Measurements from ENCODE around the gene SLC1A7.

SLC1A7 gene

GRCh38 chr1:53062708-53063591, 79.5 kb downstream of the SLC1A7 start:
- no peak for DNase-seq (ENCODE audit: low spot score)

- no peak for DNase-seq (ENCODE audit: low spot score)
Measured at GRCh38 chr1:53061859-53062707, 80.4 kb downstream of the SLC1A7 start, which contains the start of gene PODN. TSS of gene PODN (plus strand) at chr1:53062213. CDS start at chr1:53069856, 7,643 bp downstream.

DNA sequence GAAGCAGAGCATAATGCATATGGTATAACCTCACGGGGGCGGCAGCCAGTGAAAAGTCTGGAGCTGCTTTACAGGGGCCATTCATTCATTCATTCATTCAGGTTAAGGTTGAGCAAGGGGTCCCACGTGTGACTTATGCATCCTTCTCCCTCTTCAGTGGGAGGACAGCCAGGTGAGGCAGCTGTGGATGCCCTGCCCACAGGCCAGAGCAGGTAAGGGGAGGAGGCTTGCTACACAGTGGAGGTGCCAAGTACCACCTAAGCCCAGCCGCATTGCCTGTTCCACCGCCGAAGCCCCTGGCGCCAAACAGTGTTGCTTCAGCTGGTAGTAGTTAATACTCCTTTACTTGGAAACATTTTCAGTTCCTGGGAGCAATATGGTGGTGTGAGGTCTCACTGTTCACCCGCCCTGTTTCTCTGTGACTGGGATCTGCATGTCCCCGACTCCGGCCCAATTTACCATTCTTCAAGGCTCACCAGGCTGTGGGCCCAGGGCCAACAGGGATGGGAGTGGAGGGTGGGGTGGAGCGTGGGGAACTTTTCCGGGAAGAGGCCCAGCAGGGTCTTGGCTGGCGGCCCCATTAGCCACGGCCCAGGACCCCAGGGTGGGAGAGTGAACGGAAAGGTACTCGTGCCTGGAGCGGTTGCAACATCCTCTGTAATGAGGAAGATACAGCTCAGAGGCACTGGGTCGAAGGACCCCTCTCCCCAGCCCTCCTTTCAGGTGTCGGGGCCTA, 81.1 kb downstream of the SLC1A7 start:
- DNase-seq (ENCODE audit: low spot score), result no peak

- no peak for DNase-seq (ENCODE audit: low spot score)
Measured at GRCh38 chr1:53060579-53060978, 81.9 kb downstream of the SLC1A7 start.

- DNase-seq (ENCODE audit: low spot score), result no peak
Measured at GRCh38 chr1:53057127-53057526, 85.3 kb downstream of the SLC1A7 start.

DNA sequence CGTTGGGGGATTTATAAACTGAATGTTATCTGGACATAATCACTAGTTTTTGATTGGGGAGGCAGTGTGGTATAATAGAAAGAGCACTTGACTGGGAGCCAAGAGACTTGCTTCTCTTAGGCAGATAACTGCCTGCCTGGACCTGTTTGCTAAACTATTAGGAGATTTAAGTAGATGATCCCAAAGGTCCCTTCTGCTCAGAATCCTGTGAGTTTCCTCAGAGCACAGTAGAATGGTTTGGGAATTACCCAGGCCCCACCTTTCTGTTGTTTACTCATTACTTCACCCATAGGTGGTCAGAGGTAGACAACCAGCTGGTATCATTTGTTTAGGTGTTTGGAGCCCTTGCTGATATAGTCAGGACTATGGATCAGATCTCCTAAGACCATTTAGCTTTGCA, 90.8 kb downstream of the SLC1A7 start:
- DNase-seq (ENCODE audit: low spot score), result no peak

GRCh38 chr1:53050310-53050709, 92.1 kb downstream of the SLC1A7 start:
- no peak for DNase-seq (ENCODE audit: low spot score)

DNA sequence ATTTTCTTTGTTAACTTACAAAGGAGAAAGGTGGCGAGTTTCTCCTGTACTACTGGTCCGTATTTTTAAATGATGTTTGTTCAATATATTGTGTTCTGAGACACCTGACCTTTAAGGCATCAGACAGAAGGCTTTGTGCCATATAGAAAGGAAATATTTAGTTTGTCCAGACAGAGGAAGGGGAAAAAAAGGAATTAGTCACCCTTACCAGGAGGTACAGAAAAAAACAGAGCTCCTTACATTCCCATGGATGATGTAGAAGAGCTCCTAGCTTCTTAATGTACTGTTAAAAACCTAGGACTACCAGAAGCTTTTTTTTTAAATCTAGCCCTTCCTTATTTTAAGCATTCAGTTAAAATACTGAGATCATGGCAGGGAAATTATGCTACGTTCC, 92.9 kb downstream of the SLC1A7 start:
- no peak for DNase-seq (ENCODE audit: low spot score)

DNA sequence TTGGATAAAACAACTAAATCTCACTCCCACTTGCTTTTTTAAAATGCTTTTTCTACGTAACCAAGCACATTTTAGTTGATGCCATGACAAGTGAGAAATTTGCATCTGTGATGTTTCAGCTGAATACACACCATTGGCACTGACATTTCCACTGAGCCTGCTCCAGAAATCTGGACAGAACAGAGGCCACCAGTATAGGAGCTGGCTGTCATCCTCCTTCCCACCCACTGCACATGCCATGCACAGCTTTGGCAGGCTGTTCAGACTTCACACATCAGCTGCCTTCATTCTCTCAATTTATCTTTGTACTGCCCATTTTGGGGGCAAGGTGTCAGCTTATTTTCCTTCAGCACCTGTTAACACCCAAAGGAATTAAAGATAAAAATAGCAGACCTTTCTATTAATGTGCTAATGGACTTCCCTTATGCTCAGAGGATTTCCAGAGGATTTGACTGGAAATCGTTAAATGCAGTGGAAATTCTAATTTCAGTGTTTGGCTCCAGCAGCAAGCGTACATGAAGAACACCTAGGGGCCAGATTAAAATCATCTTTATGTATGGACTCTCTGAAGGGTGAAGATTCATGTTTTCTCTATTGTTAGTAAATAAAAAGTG, 93.4 kb downstream of the SLC1A7 start:
- no peak for DNase-seq (ENCODE audit: low spot score)

- DNase-seq (ENCODE audit: low spot score), result no peak
Measured at GRCh38 chr1:53047737-53048736, 94.4 kb downstream of the SLC1A7 start.

DNA sequence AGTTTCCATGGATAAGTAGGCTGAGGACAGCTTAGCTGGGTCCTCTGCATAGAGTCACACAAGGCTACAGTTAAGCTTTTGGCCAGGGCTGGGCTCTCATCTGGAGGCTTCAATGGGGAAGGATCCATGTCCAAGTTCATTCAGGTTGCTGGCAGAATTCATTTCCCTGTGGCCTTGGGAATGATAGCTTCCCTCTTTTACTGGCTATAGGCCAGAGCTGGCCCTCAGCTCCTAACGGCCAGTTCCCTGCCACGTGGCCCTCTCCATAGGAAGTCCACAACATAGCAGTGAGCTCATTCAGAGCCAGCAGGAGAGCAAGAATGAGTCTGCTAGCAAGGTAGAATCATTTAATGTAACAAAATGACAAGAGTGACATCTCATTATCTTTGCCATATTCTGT, 95.5 kb downstream of the SLC1A7 start:
- DNase-seq (ENCODE audit: low spot score), result no peak

DNA sequence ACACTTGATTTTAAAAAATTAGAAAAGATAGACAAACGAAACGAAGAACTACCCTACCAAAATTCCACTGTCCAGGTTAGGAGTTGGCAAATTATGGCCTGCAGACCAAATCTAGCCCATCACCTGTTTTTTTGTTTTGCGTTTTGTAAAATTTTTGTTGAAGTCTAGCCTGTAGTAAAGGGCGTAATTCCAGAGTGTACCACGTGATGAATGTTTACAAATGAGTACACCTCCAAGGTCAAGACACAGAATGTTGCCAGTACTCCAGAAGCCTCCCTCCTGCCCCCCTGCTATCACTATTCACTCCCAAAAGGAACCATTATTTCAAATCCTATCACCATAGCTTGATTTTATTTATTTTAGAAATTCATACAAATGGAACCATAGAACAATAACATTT, 97.5 kb downstream of the SLC1A7 start:
- no peak for DNase-seq (ENCODE audit: low spot score)

GRCh38 chr1:53043271-53043670, 99.2 kb downstream of the SLC1A7 start:
- DNase-seq (ENCODE audit: low spot score), result no peak

DNA sequence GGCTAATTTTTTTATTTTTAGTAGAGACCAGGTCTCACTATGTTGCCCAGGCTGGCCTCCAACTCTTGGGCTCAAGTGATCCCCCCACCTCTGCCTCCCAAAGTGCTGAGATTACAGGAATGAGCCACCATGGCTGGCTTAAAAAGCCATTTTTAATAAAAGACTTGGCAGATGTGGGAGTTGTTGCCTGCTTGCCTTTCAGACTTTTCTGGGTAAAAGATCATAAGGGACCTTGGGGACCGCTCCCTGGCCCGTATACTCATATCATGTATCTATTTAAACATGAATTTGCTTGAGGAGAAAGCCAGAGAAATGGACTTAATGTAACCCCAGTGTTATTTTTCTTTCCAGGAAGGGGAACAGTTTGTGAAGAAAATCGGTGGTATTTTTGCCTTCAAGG, 103.9 kb downstream of the SLC1A7 start:
- DNase-seq (ENCODE audit: low spot score), result no peak

All from CD4-positive, alpha-beta T cell treated with Interleukin-15 for 4 hours (primary cell).